DMS53 treated with DMSO at 0.1 percent for 48 hours (cell line): ENCODE measurements around the gene ARHGAP42.
"Not testable (repeated sequence)": the region's sequence is repeated elsewhere in the genome, so short reads cannot be mapped to it uniquely, and the experiment has no call there.

Experiments
- DNase-seq: peaks from one replicate; lab custom pipeline; 2025; ENCODE audit not compliant: unreplicated experiment; lab: John Stamatoyannopoulos, UW

The ARHGAP42 gene

GRCh38 chr11:100716838-100717237 lies 29.8 kb downstream of the ARHGAP42 start:
- no peak for DNase-seq

GRCh38 chr11:100719362-100719761 lies 32.3 kb downstream of the ARHGAP42 start:
- DNase-seq: peak; percentile 86

GRCh38 chr11:100719809-100720221 lies 32.7 kb downstream of the ARHGAP42 start:
- peak; percentile 86 for DNase-seq

GRCh38 chr11:100726680-100727079 lies 39.6 kb downstream of the ARHGAP42 start:
- DNase-seq: no peak

- no peak for DNase-seq
Measured at GRCh38 chr11:100727410-100727809, 40.3 kb downstream of the ARHGAP42 start.

- no peak for DNase-seq
Measured at GRCh38 chr11:100730266-100730665, 43.2 kb downstream of the ARHGAP42 start.

DNA sequence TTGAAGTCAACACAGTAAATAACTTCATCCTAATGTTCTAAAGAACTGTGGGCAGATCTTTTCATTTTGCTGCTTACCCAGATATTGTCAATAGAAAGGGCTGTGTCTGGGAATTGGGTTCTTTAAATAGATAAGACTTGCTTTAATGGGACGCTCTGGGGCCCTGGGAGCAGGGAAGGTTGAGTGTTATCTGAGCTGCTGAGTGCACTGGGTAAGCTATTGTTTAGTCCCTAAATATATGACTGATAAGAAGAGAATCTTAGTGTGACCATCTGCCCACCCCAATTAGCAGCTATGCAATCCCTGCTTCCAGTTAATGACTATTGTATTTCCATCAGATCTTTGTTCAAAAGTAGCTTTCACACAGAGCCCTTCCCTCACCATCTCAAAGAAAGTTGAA lies 44.4 kb downstream of the ARHGAP42 start:
- DNase-seq: no peak

- no peak for DNase-seq
Measured at GRCh38 chr11:100732949-100733348, 45.9 kb downstream of the ARHGAP42 start.

- no peak for DNase-seq
Measured at GRCh38 chr11:100734743-100735527, 47.8 kb downstream of the ARHGAP42 start.

DNA sequence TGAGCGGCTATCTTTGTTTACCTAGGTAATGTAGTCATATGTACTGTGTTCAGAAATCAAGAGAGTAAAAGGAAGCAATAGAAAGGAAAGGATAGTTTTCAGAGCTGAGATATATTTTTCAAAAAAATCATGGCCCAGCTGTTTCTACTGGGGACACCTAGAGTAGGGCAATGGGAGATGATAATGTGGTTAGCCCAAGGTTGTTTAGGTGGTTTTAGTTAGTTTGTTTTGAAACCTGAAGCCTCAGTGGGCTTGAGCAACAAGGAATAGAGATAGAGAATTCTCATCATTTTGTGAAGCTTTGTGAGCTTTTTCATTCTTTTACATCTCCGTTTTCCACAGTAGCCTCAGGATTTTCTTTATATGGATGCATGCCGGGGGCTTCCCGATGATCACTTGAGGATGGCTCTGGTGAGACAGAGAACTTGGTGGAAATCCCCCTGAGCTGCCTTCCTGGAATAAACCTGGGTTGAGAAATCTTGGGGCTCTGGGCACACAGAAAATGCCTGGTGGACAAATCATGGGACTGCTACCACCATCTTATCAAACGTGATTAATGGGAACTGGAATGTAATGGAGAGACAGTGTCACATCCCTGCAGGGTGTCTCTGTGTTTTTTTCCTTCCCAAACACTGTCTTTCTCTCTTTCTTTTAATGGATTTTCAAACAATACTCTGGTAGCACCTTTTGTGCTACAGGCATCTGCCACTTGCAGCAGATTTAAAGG lies 49.0 kb downstream of the ARHGAP42 start:
- no peak for DNase-seq

- DNase-seq: no peak
Measured at GRCh38 chr11:100738701-100739270, 51.7 kb downstream of the ARHGAP42 start.

DNA sequence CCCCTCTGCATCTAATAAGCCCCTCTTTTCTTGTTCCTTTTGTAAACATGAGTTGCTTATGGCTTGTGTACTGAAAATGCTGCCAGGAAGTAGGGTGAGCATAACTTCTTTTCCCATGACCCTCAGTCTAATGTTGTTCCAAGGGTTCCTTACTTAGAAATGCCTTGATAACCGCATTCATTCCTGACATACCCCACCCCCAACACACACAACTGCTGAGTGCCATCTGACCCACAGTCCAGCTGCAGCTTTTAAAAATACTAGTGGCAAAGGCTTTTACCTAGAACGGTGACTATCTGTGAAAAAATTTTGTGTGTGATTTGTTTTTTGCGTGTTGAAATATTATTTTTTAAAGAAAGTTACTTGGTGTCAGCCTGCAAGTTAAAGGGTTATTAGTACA lies 52.6 kb downstream of the ARHGAP42 start:
- no peak for DNase-seq

DNA sequence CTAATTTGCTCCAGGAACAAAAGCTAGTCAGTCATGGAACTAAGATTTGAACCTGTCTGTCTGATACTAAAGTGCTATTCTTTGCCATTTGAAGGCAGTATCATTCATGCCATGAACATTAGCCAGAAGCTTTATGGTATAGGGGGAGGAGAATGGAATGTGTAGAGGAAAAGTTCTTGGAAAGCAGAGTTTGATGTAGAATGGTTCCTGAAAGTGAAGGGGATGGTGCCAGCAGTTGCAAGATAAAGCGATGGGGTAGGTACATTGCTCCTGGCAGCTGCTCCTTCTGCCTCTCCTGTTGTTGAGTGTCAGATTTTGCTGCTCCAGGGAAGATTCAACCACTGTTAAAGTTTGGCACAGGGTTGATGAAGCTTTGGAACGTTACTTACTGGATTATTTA lies 53.4 kb downstream of the ARHGAP42 start:
- DNase-seq: no peak

GRCh38 chr11:100741866-100742625 lies 55.0 kb downstream of the ARHGAP42 start:
- DNase-seq: no peak

- no peak for DNase-seq
Measured at GRCh38 chr11:100746448-100746847, 59.4 kb downstream of the ARHGAP42 start.

- no peak for DNase-seq
Measured at GRCh38 chr11:100748153-100748552, 61.1 kb downstream of the ARHGAP42 start.

GRCh38 chr11:100749887-100750565 lies 62.9 kb downstream of the ARHGAP42 start:
- not testable (repeated sequence) for DNase-seq

DNA sequence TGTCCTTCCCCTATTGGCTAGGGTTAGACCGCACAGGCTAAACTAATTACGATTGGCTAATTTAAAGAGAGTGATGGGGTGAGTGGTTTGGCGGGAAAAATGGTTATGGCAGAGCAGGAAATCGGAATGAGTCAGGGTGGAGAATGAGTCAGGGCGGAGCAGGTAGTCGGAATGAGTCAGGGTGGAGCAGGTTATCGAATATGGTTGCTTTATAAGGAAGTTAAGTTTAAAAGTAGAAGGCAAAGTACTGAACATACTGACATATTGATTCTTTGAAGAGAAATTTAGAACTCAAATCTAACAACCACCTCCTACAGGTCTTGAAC lies 63.4 kb downstream of the ARHGAP42 start:
- not testable (repeated sequence) for DNase-seq

DNA sequence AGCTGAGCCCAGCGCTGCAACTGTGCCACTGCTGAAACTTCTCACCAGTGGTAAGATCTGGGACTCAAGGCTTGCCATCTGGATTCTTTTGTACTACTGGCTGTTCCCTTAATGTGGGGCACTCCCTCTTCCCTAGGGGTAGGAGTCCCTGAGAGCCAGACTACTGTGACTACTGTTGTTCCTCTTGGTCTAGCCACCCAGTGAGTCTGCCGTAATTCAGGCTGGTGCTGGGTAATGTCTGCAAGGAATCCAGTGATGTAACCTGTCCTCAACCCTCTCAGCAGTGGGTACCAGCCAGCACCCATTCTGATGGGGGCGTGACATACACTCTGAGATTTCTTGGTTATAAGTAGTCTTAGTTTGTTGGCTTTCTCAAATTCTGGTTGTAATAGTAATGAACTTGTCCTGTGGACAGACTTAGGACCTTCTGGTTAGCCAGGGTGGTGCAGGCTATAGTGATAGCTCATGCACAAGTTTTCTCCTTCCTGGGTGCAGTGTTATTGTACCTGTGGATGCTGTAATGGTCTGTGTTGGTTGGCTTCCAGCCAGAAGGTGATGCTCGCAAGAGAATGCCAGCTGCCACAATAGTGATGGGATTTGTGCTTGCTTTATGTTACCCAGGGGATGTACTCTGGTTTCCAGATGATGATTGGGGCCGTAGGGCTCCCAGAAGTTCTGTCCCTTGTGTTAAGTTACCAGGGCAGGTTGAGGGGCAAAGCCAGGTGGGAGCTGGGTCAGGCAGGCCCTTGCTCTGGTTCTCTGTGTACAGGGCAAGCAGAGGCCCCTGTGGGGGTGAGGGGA lies 65.5 kb downstream of the ARHGAP42 start:
- DNase-seq: no peak

DNA sequence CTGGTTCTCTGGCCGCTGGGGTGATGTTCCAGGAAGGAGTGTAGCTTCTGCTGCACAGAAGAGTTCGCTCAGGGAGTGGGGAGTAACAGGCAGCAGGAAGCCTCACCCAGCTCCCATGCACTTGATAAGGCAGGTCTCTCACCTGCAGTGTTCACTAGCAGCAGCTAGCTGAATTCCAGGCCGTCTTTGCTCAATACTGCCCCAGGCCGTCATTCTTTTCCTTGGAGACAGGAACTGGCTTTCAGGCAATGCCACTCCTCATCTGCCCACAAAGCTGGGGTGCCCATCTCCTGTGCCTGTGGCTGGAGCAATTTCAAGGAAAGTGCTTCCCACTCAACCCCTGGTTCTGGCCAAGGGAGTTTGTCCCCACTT lies 66.1 kb downstream of the ARHGAP42 start:
- no peak for DNase-seq
